Measurements from ENCODE around the gene NCEH1.

DNA sequence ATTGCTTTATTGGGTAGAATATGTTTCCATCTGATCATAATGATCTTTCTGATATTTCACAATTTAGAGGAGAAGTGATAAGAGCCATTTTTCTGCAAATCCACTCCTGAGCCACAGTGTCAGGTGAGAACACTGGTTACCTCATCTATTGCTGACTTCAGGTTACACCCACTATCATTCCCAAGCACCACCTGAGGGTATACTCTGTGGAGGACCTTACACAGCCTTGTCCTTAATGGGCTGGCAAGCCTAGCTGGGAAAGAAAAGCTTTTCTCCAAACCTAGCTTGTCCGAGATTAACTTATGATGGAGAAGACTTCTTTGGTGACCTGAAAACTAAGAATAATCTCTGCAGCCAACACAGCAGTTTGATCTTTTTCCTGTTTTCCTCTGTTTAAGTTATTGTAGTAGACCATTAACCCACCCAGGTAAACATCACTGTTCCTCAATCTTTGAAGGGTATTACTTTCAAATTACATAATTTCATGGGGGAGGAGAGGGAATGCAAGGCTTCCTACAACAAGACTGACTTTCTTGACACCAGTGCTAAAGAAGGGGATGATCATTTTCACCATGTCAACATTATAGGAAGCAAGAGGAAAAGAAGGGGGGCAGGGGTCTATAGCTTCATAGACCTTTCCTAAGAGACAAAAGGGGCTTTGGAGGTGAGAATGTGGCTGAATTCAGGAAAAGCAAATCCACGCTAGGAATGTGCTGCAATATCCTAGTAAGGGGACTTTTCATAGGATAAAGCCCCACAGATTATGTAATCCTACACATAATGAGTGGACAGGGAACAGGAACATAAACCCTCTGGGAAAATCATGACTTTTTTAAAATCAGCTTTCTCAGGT is 1.7 kb downstream of the NCEH1 start:
- TF ChIP-seq POLR2A (IDR thresholded peaks at IDR 0.05; ENCODE audit: borderline replicate concordance, extremely low read depth, insufficient read depth, insufficient read length), result no peak
- TF ChIP-seq, protein P1, sequence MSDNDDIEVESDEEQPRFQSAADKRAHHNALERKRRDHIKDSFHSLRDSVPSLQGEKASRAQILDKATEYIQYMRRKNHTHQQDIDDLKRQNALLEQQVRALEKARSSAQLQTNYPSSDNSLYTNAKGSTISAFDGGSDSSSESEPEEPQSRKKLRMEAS (IDR thresholded peaks at IDR 0.05), result no peak
- TF ChIP-seq YY1 (IDR thresholded peaks at IDR 0.05; ENCODE audit: extremely low read depth, insufficient replicate concordance, low read depth, low read length), result no peak
- TF ChIP-seq EZH2phosphoT487 (IDR thresholded peaks at IDR 0.05; ENCODE audit: borderline replicate concordance), result no peak
- TF ChIP-seq, protein P2, sequence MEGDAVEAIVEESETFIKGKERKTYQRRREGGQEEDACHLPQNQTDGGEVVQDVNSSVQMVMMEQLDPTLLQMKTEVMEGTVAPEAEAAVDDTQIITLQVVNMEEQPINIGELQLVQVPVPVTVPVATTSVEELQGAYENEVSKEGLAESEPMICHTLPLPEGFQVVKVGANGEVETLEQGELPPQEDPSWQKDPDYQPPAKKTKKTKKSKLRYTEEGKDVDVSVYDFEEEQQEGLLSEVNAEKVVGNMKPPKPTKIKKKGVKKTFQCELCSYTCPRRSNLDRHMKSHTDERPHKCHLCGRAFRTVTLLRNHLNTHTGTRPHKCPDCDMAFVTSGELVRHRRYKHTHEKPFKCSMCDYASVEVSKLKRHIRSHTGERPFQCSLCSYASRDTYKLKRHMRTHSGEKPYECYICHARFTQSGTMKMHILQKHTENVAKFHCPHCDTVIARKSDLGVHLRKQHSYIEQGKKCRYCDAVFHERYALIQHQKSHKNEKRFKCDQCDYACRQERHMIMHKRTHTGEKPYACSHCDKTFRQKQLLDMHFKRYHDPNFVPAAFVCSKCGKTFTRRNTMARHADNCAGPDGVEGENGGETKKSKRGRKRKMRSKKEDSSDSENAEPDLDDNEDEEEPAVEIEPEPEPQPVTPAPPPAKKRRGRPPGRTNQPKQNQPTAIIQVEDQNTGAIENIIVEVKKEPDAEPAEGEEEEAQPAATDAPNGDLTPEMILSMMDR (IDR thresholded peaks at IDR 0.05 in 2 of 3, conservative IDR thresholded peaks at IDR 0.05 in 1 of 3; ENCODE audit: borderline replicate concordance in 1 of 3, insufficient read depth in 1 of 3, low read depth in 2 of 3, low read length in 2 of 3), result no peak
- TF ChIP-seq POLR2AphosphoS5 (IDR thresholded peaks at IDR 0.05; ENCODE audit: low read depth, low read length), result no peak

Data from HCT116 (cell line).